Sigmoid colon (tissue), 4 donors: Measurements from ENCODE around the gene COL23A1.
"Not testable (repeated sequence)": the region's sequence is repeated elsewhere in the genome, so short reads cannot be mapped to it uniquely, and the experiment has no call there.

Experiments used
- CTCF ChIP-seq, 4 experiments: fragments of 450-650 bp in 3 of 4; fragments of 200-600 bp in 1 of 4; IDR thresholded peaks; one replicate each; pipeline ENCODE4 v1.5.1; 2016 to 2019; ENCODE audit warnings: antibody characterized with exemption in 4 of 4, mild to moderate bottlenecking in 3 of 4, moderate library complexity in 2 of 4
- EP300 ChIP-seq, 4 donors: sonication (generic); formaldehyde crosslinking; IDR thresholded peaks; one replicate each; pipeline ENCODE4 v1.6.1; 2017; ENCODE audit warnings: antibody characterized with exemption in 4 of 4
- POLR2A ChIP-seq, 2 donors: fragments of 450-650 bp; IDR thresholded peaks; one replicate each; pipeline ENCODE4 v1.6.1; 2016; ENCODE audit warnings: antibody characterized with exemption in 2 of 2, mild to moderate bottlenecking in 2 of 2, moderate library complexity in 2 of 2

DNA sequence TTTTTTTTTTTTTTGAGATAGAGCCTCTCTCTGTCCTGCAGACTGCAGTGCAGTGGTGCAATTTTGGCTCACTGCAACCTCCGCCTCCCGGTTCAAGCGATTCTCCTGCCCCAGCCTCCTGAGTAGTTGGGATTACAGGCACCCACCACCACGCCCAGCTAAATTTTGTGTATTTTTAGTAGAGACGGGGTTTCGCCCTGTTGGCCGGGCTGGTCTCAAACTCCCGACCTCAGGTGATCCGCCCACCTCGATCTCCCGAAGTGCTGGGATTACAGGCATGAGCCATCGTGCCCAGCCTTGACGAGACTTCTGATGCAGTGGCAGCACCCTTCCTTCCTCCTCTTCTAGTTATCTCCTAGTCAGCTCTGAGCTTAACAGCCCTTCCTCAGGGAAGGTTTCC lies 361.1 kb downstream of the COL23A1 start:
- TF ChIP-seq CTCF, EP300, POLR2A (IDR thresholded peaks at IDR 0.05): not testable (repeated sequence)
